SK-N-SH treated with all-trans-retinoic acid at 6 μM for 48 hours (cell line): ENCODE measurements around the gene PLA2G3.

Experiments
- ARNTL ChIP-seq: fragments of 450-650 bp; formaldehyde crosslinking; IDR thresholded peaks from 2 replicates; pipeline ENCODE4 v1.5.0; 2020; ENCODE audit warnings: low read depth, mild to moderate bottlenecking, moderate library complexity, borderline replicate concordance
- CREB5 ChIP-seq: fragments of 250-450 bp; sonication (Bioruptor Pico); IDR thresholded peaks from 2 replicates; pipeline ENCODE4 v1.5.1; 2020; ENCODE audit warnings: low read depth, mild to moderate bottlenecking, moderate library complexity
- ESRRG ChIP-seq: fragments of 250-450 bp; sonication (Bioruptor Pico); IDR thresholded peaks from 2 replicates; pipeline ENCODE4 v1.6.1; 2021; ENCODE audit warnings: mild to moderate bottlenecking
- GLIS3 ChIP-seq: fragments of 250-450 bp; sonication (Bioruptor Pico); IDR thresholded peaks from 2 replicates; pipeline ENCODE4 v1.5.0; 2020; ENCODE audit warnings: mild to moderate bottlenecking, moderate library complexity
- OSR1 ChIP-seq: fragments of 250-450 bp; sonication (Bioruptor Pico); IDR thresholded peaks from 2 replicates; pipeline ENCODE4 v1.8.0; 2022; ENCODE audit warnings: moderate library complexity, mild to moderate bottlenecking, inconsistent platforms
- PATZ1 ChIP-seq: fragments of 250-450 bp; sonication (Bioruptor Pico); IDR thresholded peaks from 2 replicates; pipeline ENCODE4 v1.8.0; 2020; ENCODE audit warnings: mild to moderate bottlenecking, moderate library complexity, borderline replicate concordance
- POU6F1 ChIP-seq: fragments of 250-450 bp; sonication (Bioruptor Pico); IDR thresholded peaks from 2 replicates; pipeline ENCODE4 v1.8.0; 2021; ENCODE audit warnings: low read depth, mild to moderate bottlenecking, moderate library complexity, borderline replicate concordance
- RARB ChIP-seq: fragments of 250-450 bp; sonication (Bioruptor Pico); IDR thresholded peaks from 2 replicates; pipeline ENCODE4 v1.8.0; 2021; ENCODE audit warnings: mild to moderate bottlenecking, moderate library complexity
- TOX ChIP-seq: fragments of 250-450 bp; sonication (Bioruptor Pico); IDR thresholded peaks from 2 replicates; pipeline ENCODE4 v1.8.0; 2021; ENCODE audit warnings: mild to moderate bottlenecking, moderate library complexity, borderline replicate concordance
- TSHZ2 ChIP-seq: fragments of 250-450 bp; sonication (Bioruptor Pico); IDR thresholded peaks from 2 replicates; pipeline ENCODE4 v1.5.0; 2020; ENCODE audit warnings: mild to moderate bottlenecking, moderate library complexity
- ZFP3 ChIP-seq: fragments of 250-450 bp; sonication (Bioruptor Pico); IDR thresholded peaks from 2 replicates; pipeline ENCODE4 v1.5.0; 2020; ENCODE audit warnings: mild to moderate bottlenecking, moderate library complexity
- ZNF565 ChIP-seq: fragments of 450-650 bp; formaldehyde crosslinking; conservative IDR thresholded peaks from 2 replicates; pipeline ENCODE4 v1.5.0; 2020; ENCODE audit warnings: low read depth, mild to moderate bottlenecking, moderate library complexity

- TF ChIP-seq PATZ1 (no peak), TOX (CRISPR knock-in tag) (no peak), CREB5 (CRISPR knock-in tag) (no peak), ZFP3 (CRISPR knock-in tag) (no peak), TSHZ2 (CRISPR knock-in tag) (no peak), OSR1 (CRISPR knock-in tag) (no peak), RARB (CRISPR knock-in tag) (no peak), POU6F1 (CRISPR knock-in tag) (no peak), ARNTL (CRISPR knock-in tag) (no peak), ESRRG (no peak), GLIS3 (CRISPR knock-in tag) (no peak), ZNF565 (no peak)
Measured at GRCh38 chr22:31107894-31108218, 32.5 kb downstream of the PLA2G3 start.
